Endothelial cell of umbilical vein (primary cell): ENCODE measurements around the gene SORCS1. TPM values are rescaled to one million over a fixed set of nuclear protein-coding genes. Genes with fewer than 3 reads are reported as not detected.

Experiments used
- BruUV-seq: library from RNA; stranded (reverse); fragments of 400-500 nt; replicated peaks from 2 replicates; lab custom pipeline; 2021; lab: Mats Ljungman, UMichigan
- CTCF ChIA-PET: fragments of 300-600, 350-600 bp; sonication (Branson Sonifier 250); formaldehyde crosslinking; loops from one replicate; lab custom pipeline; 2021; ENCODE audit warnings: antibody characterized with exemption, inconsistent platforms; lab: Charles Lee
- POLR2A ChIA-PET: fragments of 300-600, 350-600 bp; sonication (Branson Sonifier 250); formaldehyde crosslinking; loops from one replicate; lab custom pipeline; 2021; ENCODE audit warnings: antibody characterized with exemption, inconsistent platforms; lab: Charles Lee
- DNase-seq: peaks from one replicate; pipeline ENCODE4 v3.0.0-alpha.2; 2011; ENCODE audit warnings: low read depth, low spot score
- FAIRE-seq: peaks from 2 replicates; lab custom pipeline; 2011; peaks lifted over from hg19 to GRCh38; lab: Jason Lieb, UNC
- H2AFZ ChIP-seq: 2 replicates; pipeline ENCODE4 v1.6.0; 2012; ENCODE audit warnings: low read depth, low read length, control low read depth, inconsistent platforms
- H3K27ac ChIP-seq: 2 replicates; pipeline ENCODE4 v1.5.1; 2011; ENCODE audit warnings: low read depth, mild to moderate bottlenecking, control low read depth, low read length, moderate library complexity; ENCODE audit not compliant: insufficient read depth
- H3K27me3 ChIP-seq, 2 experiments: 2 replicates each; pipeline versions ENCODE4 v1.6.0 to v1.6.1; 2011; ENCODE audit warnings: low read length in 2 of 2, mixed read lengths in 1 of 2; ENCODE audit not compliant: control insufficient read depth in 2 of 2, insufficient read depth in 2 of 2
- H3K36me3 ChIP-seq, 2 experiments: 2 replicates in 1 of 2; 3 replicates in 1 of 2; pipeline ENCODE4 v1.5.1; 2011; ENCODE audit warnings: low read length in 2 of 2, mild to moderate bottlenecking in 1 of 2, moderate library complexity in 1 of 2; ENCODE audit not compliant: control insufficient read depth in 2 of 2, insufficient read depth in 2 of 2; ENCODE audit errors: extremely low read depth in 1 of 2
- H3K4me1 ChIP-seq: 3 replicates; pipeline ENCODE4 v1.5.1; 2011; ENCODE audit warnings: mild to moderate bottlenecking, low read length; ENCODE audit not compliant: control insufficient read depth, insufficient read depth; ENCODE audit errors: extremely low read depth
- H3K4me2 ChIP-seq: 2 replicates; pipeline ENCODE4 v1.6.1; 2011; ENCODE audit warnings: low read length, control low read depth, mixed read lengths; ENCODE audit not compliant: insufficient read depth
- H3K4me3 ChIP-seq, 3 experiments: fragments of 200-600 bp in 1 of 3; sonication (generic), shearing (Covaris generic) in 1 of 3; replicated peaks in 1 of 3; 2 replicates each; pipeline ENCODE4 v1.5.1; 2011 to 2016; ENCODE audit warnings: control low read depth in 3 of 3, low read length in 3 of 3, mild to moderate bottlenecking in 2 of 3, inconsistent platforms in 1 of 3, low read depth in 1 of 3, moderate library complexity in 1 of 3; ENCODE audit not compliant: insufficient read depth in 1 of 3
- H3K79me2 ChIP-seq: 2 replicates; pipeline ENCODE4 v1.6.0; 2012; ENCODE audit warnings: low read length, inconsistent platforms; ENCODE audit not compliant: control insufficient read depth, insufficient read depth
- H3K9ac ChIP-seq: replicated peaks from 2 replicates; pipeline ENCODE3; 2011; ENCODE audit warnings: low read length, control low read depth; ENCODE audit not compliant: insufficient read depth; ENCODE audit errors: extremely low read depth
- H3K9me1 ChIP-seq: replicated peaks from 3 replicates; pipeline ENCODE4 v1.6.0; 2011; ENCODE audit warnings: mild to moderate bottlenecking, low read length; ENCODE audit not compliant: control insufficient read depth, insufficient read depth; ENCODE audit errors: extremely low read depth
- H3K9me3 ChIP-seq: replicated peaks from 2 replicates; pipeline ENCODE4 v1.5.1; 2012; ENCODE audit warnings: low read length, inconsistent platforms; ENCODE audit not compliant: control insufficient read depth, insufficient read depth
- H4K20me1 ChIP-seq: replicated peaks from 2 replicates; pipeline ENCODE3; 2011; ENCODE audit warnings: mild to moderate bottlenecking, low read length; ENCODE audit not compliant: control insufficient read depth, insufficient read depth; ENCODE audit errors: extremely low read depth
- EZH2 ChIP-seq: IDR thresholded peaks from 2 replicates; pipeline ENCODE4 v1.6.1; 2012; ENCODE audit warnings: borderline replicate concordance, low read depth, mild to moderate bottlenecking, moderate library complexity, low read length, inconsistent platforms; ENCODE audit not compliant: severe bottlenecking
- FOS ChIP-seq: IDR thresholded peaks from 2 replicates; pipeline ENCODE4 v1.6.1; 2011; ENCODE audit warnings: mild to moderate bottlenecking, low read length, moderate library complexity, borderline replicate concordance; ENCODE audit not compliant: insufficient read depth
- GATA2 ChIP-seq: IDR thresholded peaks from 2 replicates; pipeline ENCODE4 v1.7.0; 2011; ENCODE audit warnings: low read depth, mild to moderate bottlenecking, moderate library complexity, mixed read lengths, low read length; ENCODE audit not compliant: insufficient read length, insufficient read depth
- JUN ChIP-seq: IDR thresholded peaks from 2 replicates; pipeline ENCODE4 v1.6.1; 2011; ENCODE audit warnings: borderline replicate concordance, low read depth; ENCODE audit not compliant: insufficient read length, insufficient read depth
- MYC ChIP-seq: IDR thresholded peaks from one replicate; pipeline ENCODE4 v1.6.1; 2011; ENCODE audit warnings: mild to moderate bottlenecking, low read depth, low read length
- POLR2A ChIP-seq: IDR thresholded peaks from 2 replicates; pipeline ENCODE4 v1.6.1; 2012; ENCODE audit warnings: low read depth, mild to moderate bottlenecking, control low read depth, low read length
- POLR2AphosphoS5 ChIP-seq: IDR thresholded peaks from 2 replicates; pipeline ENCODE4 v1.6.1; 2012; ENCODE audit warnings: low read depth, mild to moderate bottlenecking, control low read depth, low read length, moderate library complexity; ENCODE audit not compliant: insufficient read depth
- dilution Hi-C: fragments of 300-500 bp; cut with MboI; formaldehyde crosslinking; loops from one replicate; pipeline ENCODE4 v1.15.0; 2019; ENCODE audit warnings: low sequenced_read_pairs; ENCODE audit not compliant: extremely low pct_ligation_motif_present
- intact Hi-C: fragments of 100-400 bp; cut with micrococcal nuclease; formaldehyde crosslinking; loops from one replicate; pipeline ENCODE4 v1.10.0; 2022
- polyA plus RNA-seq, 4 experiments: library from polyadenylated mRNA; depleted of rRNA in 3 of 4; stranded (reverse) in 3 of 4; unstranded in 1 of 4; fragments of >200 nt; gene quantifications; 2 replicates each; pipeline versions ENCODE4 v1.2.1 to v1.2.3, GENCODE V29; 2011 to 2012; ENCODE audit warnings: missing spikeins in 1 of 4
- total RNA-seq: library from RNA; stranded (reverse); gene quantifications from 2 replicates; pipeline ENCODE4 v1.2.3, GENCODE V29; 2021
- TF ChIP-seq, protein P1 (sequence below), 2 donors: IDR thresholded peaks; 1 replicate in 1 of 2; 2 replicates in 1 of 2; pipeline ENCODE4 v1.5.1; 2011; ENCODE audit warnings: low read length in 2 of 2, mild to moderate bottlenecking in 2 of 2, moderate library complexity in 2 of 2, control low read depth in 1 of 2, inconsistent platforms in 1 of 2, low read depth in 1 of 2; ENCODE audit not compliant: insufficient read depth in 1 of 2; ENCODE audit errors: extremely low read depth in 1 of 2
- TF ChIP-seq, protein P2 (sequence below): IDR thresholded peaks from 2 replicates; pipeline ENCODE4 v1.6.1; 2011; ENCODE audit not compliant: insufficient read depth, insufficient read length

SORCS1 gene
- total and polyA plus RNA-seq, 2 donors (not counting 3 experiments of a cell fraction or from before 2014, with no cell fraction given), result not detected

DNA sequence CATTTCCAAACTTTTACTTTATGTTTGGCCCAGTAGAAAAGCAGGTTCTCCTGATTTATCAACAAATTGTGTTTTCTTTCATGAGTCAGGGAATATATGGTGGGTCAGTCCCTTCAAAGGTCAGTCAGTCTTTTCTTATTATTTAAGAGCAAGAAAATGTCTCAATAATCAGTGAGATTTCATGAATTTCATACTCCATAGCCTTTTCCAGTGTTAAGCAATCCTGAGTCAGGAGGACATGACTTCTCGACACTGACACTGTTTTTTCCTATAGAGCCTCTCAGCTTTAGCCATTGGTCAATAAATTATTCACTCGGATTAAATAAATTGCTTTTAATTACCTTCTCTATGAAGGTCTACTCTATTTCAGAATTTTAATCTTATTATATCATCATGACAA lies 334.5 kb downstream of the SORCS1 start:
- no peak overlapping the region for H3K9ac ChIP-seq
- no peaks in the 10 kb centered on the region for H3K4me1 ChIP-seq
- no peak overlapping the region for H2AFZ ChIP-seq
- H3K79me2 ChIP-seq, result no peaks in the 10 kb centered on the region
- no peaks in the 10 kb centered on the region for H3K27me3 ChIP-seq
- H4K20me1 ChIP-seq, result no peaks in the 10 kb centered on the region
- FAIRE-seq (no peak), DNase-seq (no peak)
- no peaks in the 10 kb centered on the region for H3K9me1 ChIP-seq
- ChIA-PET POLR2A (no interaction called here), CTCF (no interaction called here)
- no peaks in the 10 kb centered on the region for H3K36me3 ChIP-seq
- H3K4me2 ChIP-seq, result no peak overlapping the region
- no TSS peak for BruUV-seq
- intact Hi-C loops (no loop called here), dilution Hi-C loops (no loop called here)
- peaks cover 2% of the 10 kb centered on the region for H3K9me3 ChIP-seq
- H3K27ac ChIP-seq, result no peak overlapping the region
- H3K4me3 ChIP-seq, result no peak overlapping the region
- TF ChIP-seq GATA2, result no peak
- TF ChIP-seq, protein P1, sequence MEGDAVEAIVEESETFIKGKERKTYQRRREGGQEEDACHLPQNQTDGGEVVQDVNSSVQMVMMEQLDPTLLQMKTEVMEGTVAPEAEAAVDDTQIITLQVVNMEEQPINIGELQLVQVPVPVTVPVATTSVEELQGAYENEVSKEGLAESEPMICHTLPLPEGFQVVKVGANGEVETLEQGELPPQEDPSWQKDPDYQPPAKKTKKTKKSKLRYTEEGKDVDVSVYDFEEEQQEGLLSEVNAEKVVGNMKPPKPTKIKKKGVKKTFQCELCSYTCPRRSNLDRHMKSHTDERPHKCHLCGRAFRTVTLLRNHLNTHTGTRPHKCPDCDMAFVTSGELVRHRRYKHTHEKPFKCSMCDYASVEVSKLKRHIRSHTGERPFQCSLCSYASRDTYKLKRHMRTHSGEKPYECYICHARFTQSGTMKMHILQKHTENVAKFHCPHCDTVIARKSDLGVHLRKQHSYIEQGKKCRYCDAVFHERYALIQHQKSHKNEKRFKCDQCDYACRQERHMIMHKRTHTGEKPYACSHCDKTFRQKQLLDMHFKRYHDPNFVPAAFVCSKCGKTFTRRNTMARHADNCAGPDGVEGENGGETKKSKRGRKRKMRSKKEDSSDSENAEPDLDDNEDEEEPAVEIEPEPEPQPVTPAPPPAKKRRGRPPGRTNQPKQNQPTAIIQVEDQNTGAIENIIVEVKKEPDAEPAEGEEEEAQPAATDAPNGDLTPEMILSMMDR (IDR thresholded peaks at IDR 0.05; ENCODE audit: extremely low read depth in 1 of 2, insufficient read depth in 1 of 2, low read depth in 1 of 2, low read length in 2 of 2), result no peak
- TF ChIP-seq MYC, result no peak
- no peak for TF ChIP-seq POLR2AphosphoS5
- TF ChIP-seq EZH2, result no peak
- TF ChIP-seq, protein P2, sequence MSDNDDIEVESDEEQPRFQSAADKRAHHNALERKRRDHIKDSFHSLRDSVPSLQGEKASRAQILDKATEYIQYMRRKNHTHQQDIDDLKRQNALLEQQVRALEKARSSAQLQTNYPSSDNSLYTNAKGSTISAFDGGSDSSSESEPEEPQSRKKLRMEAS, result no peak
- TF ChIP-seq POLR2A, result no peak
- no peak for TF ChIP-seq FOS
- no peak for TF ChIP-seq JUN
